Measurements from ENCODE around the gene FBXL3. TPM values are rescaled to one million over a fixed set of nuclear protein-coding genes. Genes with fewer than 3 reads are reported as not detected.

Gene FBXL3
- total and polyA plus RNA-seq, 4 donors: 10.2 to 60.4 (median 28.1) TPM

DNA sequence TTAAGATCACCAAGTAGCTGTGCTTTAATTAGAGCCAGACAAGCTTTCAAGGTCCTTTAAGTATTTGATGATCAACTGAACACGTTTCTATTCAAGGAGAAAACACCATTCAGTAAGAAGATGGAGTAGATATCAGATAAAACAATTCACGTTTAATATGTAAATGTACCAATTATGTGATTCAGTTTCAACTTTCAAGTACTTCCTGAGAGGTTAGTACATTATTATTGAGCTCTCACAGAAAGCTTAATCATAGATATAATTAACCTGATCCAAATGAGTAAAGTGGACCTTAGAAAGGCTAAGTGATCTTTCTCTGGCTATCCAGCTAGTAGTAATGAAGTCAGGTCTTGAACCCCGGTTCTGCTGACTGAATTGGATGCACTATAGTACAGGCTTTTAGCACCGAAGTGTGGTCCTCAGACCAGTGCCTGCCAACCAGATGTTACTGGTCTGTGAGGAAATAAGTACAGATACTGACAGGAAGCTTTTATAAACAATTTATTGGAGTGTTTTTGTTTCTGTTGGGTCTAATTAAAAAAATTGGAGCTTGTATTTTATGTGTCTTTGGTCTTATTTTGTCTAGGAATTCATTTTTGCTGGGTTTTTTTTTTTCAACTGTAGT, 24.9 kb downstream of the FBXL3 start (continued):
- TF ChIP-seq HNF4A (conservative IDR thresholded peaks at IDR 0.05) (no peak), FOXA1 (IDR thresholded peaks at IDR 0.05) (no peak), RAD21 (IDR thresholded peaks at IDR 0.05) (no peak), NR2F2 (IDR thresholded peaks at IDR 0.05) (no peak), SP1 (IDR thresholded peaks at IDR 0.05) (no peak), EGR1 (IDR thresholded peaks at IDR 0.05; ENCODE audit: low read depth in 2 of 2) (no peak), HNF4G (IDR thresholded peaks at IDR 0.05) (no peak), YY1 (IDR thresholded peaks at IDR 0.05) (no peak)
- TF ChIP-seq, protein P1, sequence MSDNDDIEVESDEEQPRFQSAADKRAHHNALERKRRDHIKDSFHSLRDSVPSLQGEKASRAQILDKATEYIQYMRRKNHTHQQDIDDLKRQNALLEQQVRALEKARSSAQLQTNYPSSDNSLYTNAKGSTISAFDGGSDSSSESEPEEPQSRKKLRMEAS (IDR thresholded peaks at IDR 0.05): no peak

- WGBS: 44% methylated on average over 4 of the region's 4 CpGs
- Histone ChIP-seq H3K27me3 (ENCODE audit: control insufficient read depth in 4 of 4, insufficient read depth in 4 of 4, low read length in 3 of 4) (no peaks in the 10 kb centered on the region), H3K36me3 (ENCODE audit: control insufficient read depth in 4 of 4, insufficient read depth in 3 of 4, low read depth in 1 of 4, low read length in 3 of 4) (peaks cover 0 to 9% (median under 1%) of the 10 kb centered on the region in 4 donors), H3K4me3 (ENCODE audit: low read depth in 1 of 3, low read length in 3 of 3) (no peak overlapping the region), H3K9ac (ENCODE audit: low read depth in 1 of 2, low read length in 2 of 2) (no peak overlapping the region), H3K4me1 (ENCODE audit: control insufficient read depth in 4 of 4, insufficient read depth in 4 of 4, low read length in 3 of 4) (peaks cover 3 to 24% (median 17%) of the 10 kb centered on the region in 4 donors), H3K27ac (ENCODE audit: low read depth in 1 of 2, low read length in 2 of 2) (no peak overlapping the region), H3K9me3 (ENCODE audit: control insufficient read depth in 4 of 4, low read length in 3 of 4) (no peaks in the 10 kb centered on the region)
- TF ChIP-seq FOXA1 (IDR thresholded peaks at IDR 0.05) (no peak), RAD21 (IDR thresholded peaks at IDR 0.05) (peak in 1 of 2 donors; percentile 30), HNF4G (IDR thresholded peaks at IDR 0.05) (no peak), NR2F2 (IDR thresholded peaks at IDR 0.05) (no peak), CTCF (IDR thresholded peaks at IDR 0.05; ENCODE audit: low read depth, low read length, missing input control) (no peak), ATF3 (IDR thresholded peaks at IDR 0.05) (no peak), RXRA (IDR thresholded peaks at IDR 0.05) (peak; percentile 39 to 44), ZBTB33 (IDR thresholded peaks at IDR 0.05) (peak; percentile 28), HNF4A (conservative IDR thresholded peaks at IDR 0.05) (peak; percentile 14 to 51), TAF1 (conservative IDR thresholded peaks at IDR 0.05) (no peak), FOXA2 (IDR thresholded peaks at IDR 0.05) (peak; percentile 35), EGR1 (IDR thresholded peaks at IDR 0.05; ENCODE audit: low read depth in 2 of 2) (no peak), GABPA (IDR thresholded peaks at IDR 0.05 in 1 of 2, conservative IDR thresholded peaks at IDR 0.05 in 1 of 2) (no peak), JUND (IDR thresholded peaks at IDR 0.05) (peak in 1 of 2 donors; percentile 22), SP1 (IDR thresholded peaks at IDR 0.05) (no peak), YY1 (IDR thresholded peaks at IDR 0.05) (peak; percentile 72)
- TF ChIP-seq, protein P1 (IDR thresholded peaks at IDR 0.05): peak; percentile 29
- TF ChIP-seq, protein P2, sequence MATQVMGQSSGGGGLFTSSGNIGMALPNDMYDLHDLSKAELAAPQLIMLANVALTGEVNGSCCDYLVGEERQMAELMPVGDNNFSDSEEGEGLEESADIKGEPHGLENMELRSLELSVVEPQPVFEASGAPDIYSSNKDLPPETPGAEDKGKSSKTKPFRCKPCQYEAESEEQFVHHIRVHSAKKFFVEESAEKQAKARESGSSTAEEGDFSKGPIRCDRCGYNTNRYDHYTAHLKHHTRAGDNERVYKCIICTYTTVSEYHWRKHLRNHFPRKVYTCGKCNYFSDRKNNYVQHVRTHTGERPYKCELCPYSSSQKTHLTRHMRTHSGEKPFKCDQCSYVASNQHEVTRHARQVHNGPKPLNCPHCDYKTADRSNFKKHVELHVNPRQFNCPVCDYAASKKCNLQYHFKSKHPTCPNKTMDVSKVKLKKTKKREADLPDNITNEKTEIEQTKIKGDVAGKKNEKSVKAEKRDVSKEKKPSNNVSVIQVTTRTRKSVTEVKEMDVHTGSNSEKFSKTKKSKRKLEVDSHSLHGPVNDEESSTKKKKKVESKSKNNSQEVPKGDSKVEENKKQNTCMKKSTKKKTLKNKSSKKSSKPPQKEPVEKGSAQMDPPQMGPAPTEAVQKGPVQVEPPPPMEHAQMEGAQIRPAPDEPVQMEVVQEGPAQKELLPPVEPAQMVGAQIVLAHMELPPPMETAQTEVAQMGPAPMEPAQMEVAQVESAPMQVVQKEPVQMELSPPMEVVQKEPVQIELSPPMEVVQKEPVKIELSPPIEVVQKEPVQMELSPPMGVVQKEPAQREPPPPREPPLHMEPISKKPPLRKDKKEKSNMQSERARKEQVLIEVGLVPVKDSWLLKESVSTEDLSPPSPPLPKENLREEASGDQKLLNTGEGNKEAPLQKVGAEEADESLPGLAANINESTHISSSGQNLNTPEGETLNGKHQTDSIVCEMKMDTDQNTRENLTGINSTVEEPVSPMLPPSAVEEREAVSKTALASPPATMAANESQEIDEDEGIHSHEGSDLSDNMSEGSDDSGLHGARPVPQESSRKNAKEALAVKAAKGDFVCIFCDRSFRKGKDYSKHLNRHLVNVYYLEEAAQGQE (IDR thresholded peaks at IDR 0.05): no peak
- no peak for DNase-seq (ENCODE audit: low spot score)
Observed at GRCh38 chr13:77001540-77001939, 25.4 kb downstream of the FBXL3 start.

Measured in liver (tissue), 9 donors.